Activated CD4-positive, alpha-beta memory T cell treated with anti-CD3 and anti-CD28 coated beads, Interleukin-2, amount 10 ng/mL, durations not matched to agents 7 days and 5 days (primary cell): ENCODE results near the gene GPX4. TPM values are rescaled to one million over a fixed set of nuclear protein-coding genes. Genes with fewer than 3 reads are reported as not detected.

Experiments
- CTCF ChIA-PET: fragments of 350-600 bp; sonication (Branson Sonifier 250); formaldehyde crosslinking; loops from one replicate; lab custom pipeline; 2021; ENCODE audit warnings: antibody characterized with exemption, inconsistent platforms; lab: Charles Lee
- POLR2A ChIA-PET: fragments of 350-600 bp; sonication (Branson Sonifier 250); formaldehyde crosslinking; loops from one replicate; lab custom pipeline; 2021; ENCODE audit warnings: antibody characterized with exemption; lab: Charles Lee
- DNase-seq: peaks from one replicate; pipeline ENCODE4 v3.0.0-alpha.2; 2020
- H3K27ac Mint-ChIP-seq: one replicate; pipeline ENCODE4 v1.8.0; 2021; ENCODE audit warnings: mild to moderate bottlenecking, mixed read lengths
- H3K27me3 Mint-ChIP-seq: one replicate; pipeline ENCODE4 v1.8.0; 2021; ENCODE audit warnings: mixed read lengths
- H3K36me3 Mint-ChIP-seq: one replicate; pipeline ENCODE4 v1.8.0; 2021; ENCODE audit warnings: low read depth, mixed read lengths
- H3K4me1 Mint-ChIP-seq: one replicate; pipeline ENCODE4 v1.8.0; 2021; ENCODE audit warnings: mixed read lengths
- H3K4me3 Mint-ChIP-seq: one replicate; pipeline ENCODE4 v1.8.0; 2021; ENCODE audit warnings: mild to moderate bottlenecking, mixed read lengths
- H3K9me3 Mint-ChIP-seq: one replicate; pipeline ENCODE4 v1.8.0; 2021; ENCODE audit warnings: mixed read lengths
- total RNA-seq, 2 experiments: library from RNA; stranded (reverse); gene quantifications; one replicate each; pipeline ENCODE4 v1.2.3, GENCODE V29; 2021

The GPX4 gene
- total RNA-seq, 2 experiments from 2014 or later: 141 to 148 TPM

DNA sequence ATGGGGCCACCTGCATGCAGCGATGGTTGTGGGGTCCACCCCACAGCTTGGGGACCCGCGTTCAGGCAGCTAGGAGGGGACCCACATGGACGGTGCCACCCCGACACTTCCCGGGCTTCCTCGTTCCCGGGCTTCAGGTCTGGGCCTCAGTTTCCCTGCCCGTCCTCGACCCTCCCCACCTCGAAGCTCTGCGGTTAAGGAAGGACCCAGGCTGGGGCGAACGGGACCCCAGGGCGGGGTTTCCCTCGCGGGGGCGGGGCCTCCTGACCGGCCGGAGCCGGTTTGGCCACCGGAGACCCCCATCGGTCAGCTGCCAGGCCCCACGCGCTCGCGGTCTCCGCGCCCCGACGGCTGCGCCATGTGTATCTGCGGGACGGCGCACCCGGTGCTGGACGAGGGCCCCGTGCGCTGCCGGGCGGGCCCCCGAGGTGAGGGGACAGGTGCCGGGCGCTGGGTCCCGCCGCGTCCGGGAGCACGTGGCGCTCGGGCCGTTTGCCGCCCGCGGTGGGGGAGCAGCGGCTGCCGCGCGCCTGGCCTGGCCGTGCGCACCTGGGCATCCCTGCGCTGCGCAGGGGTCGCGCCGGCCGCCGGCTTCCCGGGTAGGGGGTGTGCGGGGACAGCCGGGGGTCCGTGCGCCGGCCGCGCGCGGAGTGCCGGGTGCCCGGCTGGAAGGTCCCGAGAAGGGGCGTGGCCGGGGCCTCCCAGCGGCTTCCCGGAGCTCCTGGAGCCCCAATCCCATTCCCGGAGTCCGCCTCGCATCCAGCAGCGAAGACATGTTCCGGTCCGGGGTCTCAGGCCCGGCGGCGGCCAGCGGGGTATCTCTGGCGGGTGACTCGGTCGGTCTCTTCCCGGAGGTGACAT lies 32.6 kb upstream of the GPX4 start:
- Mint-ChIP-seq H3K27me3 (no peaks in the 10 kb centered on the region), H3K36me3 (peaks cover 59% of the 10 kb centered on the region), H3K4me1 (peaks cover 55% of the 10 kb centered on the region), H3K4me3 (peak overlapping the region; percentile 61), H3K9me3 (no peaks in the 10 kb centered on the region), H3K27ac (peak overlapping the region; percentile 71)
- DNase-seq: no peak
- CTCF ChIA-PET: no interaction called here
- POLR2A ChIA-PET: interaction anchor here (0.7 to 13.7 kb wide), 5 partner anchors 8 to 43 kb away, joined by 3 to 186 read pairs (median 3); partner anchors contain the start of gene POLR2E

DNA sequence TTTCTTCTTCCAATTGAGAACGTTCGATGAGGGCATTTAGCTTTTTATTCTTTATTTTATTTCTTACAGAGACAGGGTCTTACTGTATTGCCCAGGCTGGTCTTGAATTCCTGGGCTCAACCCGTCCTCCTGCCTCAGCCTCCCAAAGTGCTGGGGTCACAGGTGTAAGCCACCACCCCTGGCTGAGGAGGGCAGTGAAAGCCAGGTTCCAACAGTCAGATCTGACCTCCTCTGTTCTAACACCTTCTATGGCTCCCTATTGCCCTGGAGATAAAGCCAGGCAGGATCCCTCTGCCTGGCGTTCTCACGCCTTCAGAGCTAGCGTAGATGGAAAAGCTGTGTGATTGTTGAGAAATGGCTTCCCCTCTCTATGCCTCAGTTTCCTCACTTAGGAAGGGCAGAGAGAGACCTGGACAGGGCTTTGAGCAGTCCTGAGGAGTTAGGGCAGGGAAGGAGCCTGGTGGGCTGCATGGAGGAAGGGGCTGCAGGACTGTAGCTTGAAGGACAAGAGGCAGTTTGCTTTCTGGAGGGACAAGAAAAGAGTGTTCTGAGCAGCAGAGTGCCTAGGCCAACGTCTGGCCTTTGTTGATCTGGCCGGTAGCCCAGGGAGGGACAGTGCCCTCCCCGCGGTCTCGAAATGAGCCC lies 31.3 kb upstream of the GPX4 start:
- POLR2A ChIA-PET: interaction anchor here (0.7 to 13.7 kb wide), 7 partner anchors 14 to 197 kb away, joined by 3 to 186 read pairs (median 6); partner anchors contain the start of genes ABCA7, CIRBP, RNU6-2 and TMEM259
- CTCF ChIA-PET: no interaction called here
- H3K4me1 Mint-ChIP-seq: peaks cover 58% of the 10 kb centered on the region

DNA sequence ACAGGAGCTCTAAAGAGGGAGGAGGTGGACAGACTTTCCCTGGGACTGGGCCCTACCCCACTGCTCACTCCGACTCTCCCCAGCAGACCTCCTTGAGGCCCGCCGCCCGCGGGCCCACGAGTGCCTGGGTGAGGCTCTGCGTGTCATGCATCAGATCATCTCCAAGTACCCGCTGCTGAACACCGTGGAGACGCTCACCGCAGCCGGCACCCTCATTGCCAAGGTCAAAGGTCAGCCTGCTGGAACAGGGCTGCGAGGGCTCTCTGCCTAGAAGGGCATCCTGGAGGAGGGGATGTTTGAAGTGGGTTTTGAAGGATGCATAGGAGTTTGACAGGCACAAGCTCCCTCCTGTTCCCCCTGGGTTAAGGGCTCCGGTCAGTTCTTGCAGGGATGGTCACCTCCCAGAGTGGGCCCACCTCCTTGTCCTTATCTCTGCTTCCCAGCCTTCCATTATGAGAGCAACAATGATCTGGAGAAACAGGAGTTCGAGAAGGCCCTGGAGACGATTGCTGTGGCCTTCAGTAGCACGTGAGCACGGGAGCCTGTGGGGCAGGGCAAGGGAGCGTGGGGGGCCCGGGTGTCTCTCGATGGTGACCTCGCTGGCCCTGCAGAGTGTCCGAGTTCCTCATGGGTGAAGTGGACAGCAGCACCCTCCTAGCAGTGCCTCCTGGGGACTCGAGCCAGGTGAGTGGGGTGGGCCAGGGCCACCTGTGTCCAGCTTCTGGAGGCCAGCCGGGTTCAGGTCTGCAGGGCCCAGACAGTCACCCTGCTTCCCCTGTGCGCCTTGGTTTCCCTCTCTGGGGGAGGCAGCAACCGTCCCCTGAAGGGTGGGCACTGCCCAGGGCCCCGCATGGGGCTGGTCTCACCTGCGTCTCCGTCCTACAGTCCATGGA lies 30.5 kb upstream of the GPX4 start:
- Mint-ChIP-seq H3K9me3 (no peaks in the 10 kb centered on the region), H3K27ac (peak overlapping the region; percentile 67), H3K4me3 (peak overlapping the region; percentile 52), H3K36me3 (peaks cover 75% of the 10 kb centered on the region), H3K4me1 (peaks cover 65% of the 10 kb centered on the region), H3K27me3 (no peaks in the 10 kb centered on the region)
- ChIA-PET POLR2A (interaction anchor here (0.9 to 15.0 kb wide), 7 partner anchors 14 to 196 kb away, joined by 3 to 186 read pairs (median 10); partner anchors contain the start of genes ABCA7, CIRBP, POLR2E and RNU6-2), CTCF (interaction anchor here (4.9 kb wide), 1 partner anchor 8 kb away, joined by 56 read pairs; the partner anchor contains the start of gene ARHGAP45)
- no peak for DNase-seq

More for the DNA sequence above, 31.3 kb upstream of the GPX4 start:
- H3K36me3 Mint-ChIP-seq: peaks cover 69% of the 10 kb centered on the region
- H3K4me3 Mint-ChIP-seq: no peak overlapping the region
- H3K27ac Mint-ChIP-seq: peak overlapping the region; percentile 71
- H3K9me3 Mint-ChIP-seq: no peaks in the 10 kb centered on the region
- no peaks in the 10 kb centered on the region for H3K27me3 Mint-ChIP-seq
- DNase-seq: no peak

DNA sequence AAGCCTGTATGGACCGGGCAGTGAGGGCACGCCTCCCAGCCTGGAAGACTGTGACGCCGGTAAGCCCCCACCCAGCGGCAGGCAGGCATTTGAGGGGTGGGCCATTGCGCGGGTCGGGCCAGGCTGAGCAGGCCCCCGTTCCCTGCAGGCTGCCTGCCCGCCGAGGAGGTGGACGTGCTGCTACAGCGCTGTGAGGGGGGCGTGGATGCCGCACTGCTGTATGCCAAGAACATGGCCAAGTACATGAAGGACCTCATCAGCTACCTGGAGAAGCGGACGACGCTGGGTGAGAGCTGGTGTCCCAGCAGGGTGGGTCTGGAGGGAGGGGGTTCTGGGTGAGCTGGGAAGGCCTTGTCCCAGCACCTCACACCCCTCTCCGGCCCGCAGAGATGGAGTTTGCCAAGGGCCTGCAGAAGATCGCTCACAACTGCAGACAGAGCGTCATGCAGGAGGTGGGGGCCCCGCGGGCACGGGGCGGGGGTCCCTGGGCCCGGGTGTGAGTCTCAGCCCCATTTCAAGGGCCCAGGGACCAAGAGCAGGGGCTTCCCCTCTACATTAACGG lies 29.8 kb upstream of the GPX4 start:
- ChIA-PET POLR2A (interaction anchor here (0.7 to 17.5 kb wide), 11 partner anchors 7 to 195 kb away, joined by 3 to 334 read pairs (median 12); partner anchors contain the start of genes ABCA7, ARHGAP45, CIRBP and CNN2), CTCF (interaction anchor here (0.7 to 4.9 kb wide), 7 partner anchors 8 to 192 kb away, joined by 3 to 56 read pairs (median 3); partner anchors contain the start of genes ARHGAP45 and RNU6-2)
- peaks cover 64% of the 10 kb centered on the region for H3K4me1 Mint-ChIP-seq
- H3K36me3 Mint-ChIP-seq: peaks cover 76% of the 10 kb centered on the region
- no peak for DNase-seq
- H3K4me3 Mint-ChIP-seq: peak overlapping the region; percentile 52
- H3K9me3 Mint-ChIP-seq: no peaks in the 10 kb centered on the region
- no peaks in the 10 kb centered on the region for H3K27me3 Mint-ChIP-seq
- peak overlapping the region; percentile 64 for H3K27ac Mint-ChIP-seq

- H3K4me3 Mint-ChIP-seq: peak overlapping the region; percentile 59
- H3K4me1 Mint-ChIP-seq: peaks cover 64% of the 10 kb centered on the region
- H3K27me3 Mint-ChIP-seq: no peaks in the 10 kb centered on the region
- no peaks in the 10 kb centered on the region for H3K9me3 Mint-ChIP-seq
- H3K36me3 Mint-ChIP-seq: peaks cover 74% of the 10 kb centered on the region
- H3K27ac Mint-ChIP-seq: peak overlapping the region; percentile 93
- ChIA-PET POLR2A (interaction anchor here (0.7 to 17.5 kb wide), 13 partner anchors 8 to 194 kb away, joined by 3 to 334 read pairs (median 10); partner anchors contain the start of genes ABCA7, ARHGAP45, CIRBP and CNN2), CTCF (interaction anchor here (0.7 to 4.9 kb wide), 10 partner anchors 9 to 192 kb away, joined by 3 to 56 read pairs (median 3); partner anchors contain the start of genes ARHGAP45 and RNU6-2)
- DNase-seq: peak; percentile 91
These were observed 29.1 kb upstream of the GPX4 start for GRCh38 chr19:1074544-1075283.

GRCh38 chr19:1076046-1076386 lies 27.8 kb upstream of the GPX4 start:
- H3K4me3 Mint-ChIP-seq: peak overlapping the region; percentile 59
- H3K9me3 Mint-ChIP-seq: no peaks in the 10 kb centered on the region
- no peaks in the 10 kb centered on the region for H3K27me3 Mint-ChIP-seq
- ChIA-PET CTCF (interaction anchor here (1.1 to 4.9 kb wide), 2 partner anchors 10 to 49 kb away, joined by 5 to 56 read pairs; partner anchors contain the start of gene ARHGAP45), POLR2A (interaction anchor here (0.6 to 17.5 kb wide), 11 partner anchors 9 to 171 kb away, joined by 3 to 334 read pairs (median 8); partner anchors contain the start of genes ABCA7, ARHGAP45, CNN2 and POLR2E)
- peaks cover 71% of the 10 kb centered on the region for H3K4me1 Mint-ChIP-seq
- no peak for DNase-seq
- H3K36me3 Mint-ChIP-seq: peaks cover 77% of the 10 kb centered on the region
- peak overlapping the region; percentile 93 for H3K27ac Mint-ChIP-seq

DNA sequence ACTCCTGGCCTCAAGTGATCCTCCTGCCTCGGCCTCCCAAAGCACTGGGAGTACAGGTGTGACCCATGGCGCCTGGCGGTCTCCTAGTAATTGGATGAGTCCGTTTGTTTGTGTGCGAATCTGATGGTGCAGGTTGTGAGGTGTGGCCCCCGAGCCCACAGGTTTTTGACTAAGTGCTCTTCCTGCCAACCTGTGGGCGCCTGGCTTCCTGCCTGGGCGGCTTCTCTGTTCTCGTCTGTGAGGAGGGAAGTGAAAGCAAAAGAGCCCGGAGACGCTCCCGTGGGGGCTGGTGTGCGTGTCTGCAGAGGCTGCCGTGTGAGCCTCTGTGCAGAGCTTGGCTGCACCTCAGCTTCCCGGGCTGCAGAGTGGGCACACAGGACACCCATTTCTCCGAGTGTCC lies 26.8 kb upstream of the GPX4 start:
- Mint-ChIP-seq H3K4me1 (peaks cover 74% of the 10 kb centered on the region), H3K4me3 (peak overlapping the region; percentile 80), H3K36me3 (peaks cover 80% of the 10 kb centered on the region), H3K9me3 (no peaks in the 10 kb centered on the region), H3K27ac (peak overlapping the region; percentile 93), H3K27me3 (no peaks in the 10 kb centered on the region)
- DNase-seq: peak; percentile 96
- ChIA-PET POLR2A (interaction anchor here (0.7 to 17.5 kb wide), 15 partner anchors 10 to 192 kb away, joined by 3 to 334 read pairs (median 6); partner anchors contain the start of genes ABCA7, ARHGAP45, CIRBP and CNN2), CTCF (interaction anchor here (0.6 to 4.9 kb wide), 7 partner anchors 11 to 203 kb away, joined by 3 to 56 read pairs (median 4); partner anchors contain the start of genes ARHGAP45, POLR2E and SBNO2)

DNA sequence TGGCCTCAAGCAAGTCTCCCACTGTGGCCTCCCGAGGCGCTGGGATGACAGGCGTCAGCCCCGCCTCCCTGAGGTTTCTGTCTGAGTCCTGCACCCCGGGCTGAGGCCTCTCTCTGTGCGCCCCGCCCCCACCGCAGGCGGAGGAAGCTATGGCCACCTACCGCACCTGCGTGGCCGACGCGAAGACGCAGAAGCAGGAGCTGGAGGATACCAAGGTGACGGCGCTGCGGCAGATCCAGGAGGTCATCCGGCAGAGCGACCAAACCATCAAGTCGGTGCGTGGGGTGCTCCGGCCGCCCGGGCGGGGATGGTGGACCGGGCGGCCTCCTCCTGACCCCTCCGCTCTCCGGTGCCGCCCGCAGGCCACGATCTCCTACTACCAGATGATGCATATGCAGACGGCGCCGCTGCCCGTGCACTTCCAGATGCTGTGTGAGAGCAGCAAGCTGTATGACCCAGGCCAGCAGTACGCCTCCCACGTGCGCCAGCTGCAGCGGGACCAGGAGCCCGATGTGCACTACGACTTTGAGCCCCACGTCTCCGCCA lies 24.2 kb upstream of the GPX4 start:
- Mint-ChIP-seq H3K9me3 (no peaks in the 10 kb centered on the region), H3K27me3 (no peaks in the 10 kb centered on the region), H3K4me1 (peaks cover 66% of the 10 kb centered on the region), H3K36me3 (peaks cover 79% of the 10 kb centered on the region), H3K27ac (peak overlapping the region; percentile 93), H3K4me3 (peak overlapping the region; percentile 80)
- CTCF ChIA-PET: interaction anchor here (0.8 to 2.1 kb wide), 6 partner anchors 9 to 75 kb away, joined by 3 to 12 read pairs (median 4); partner anchors contain the start of gene ARHGAP45
- POLR2A ChIA-PET: interaction anchor here (1.1 to 17.5 kb wide), 13 partner anchors 7 to 190 kb away, joined by 3 to 334 read pairs (median 9); partner anchors contain the start of genes ABCA7, ARHGAP45, CNN2 and GPX4
- peak; percentile 89 for DNase-seq

DNA sequence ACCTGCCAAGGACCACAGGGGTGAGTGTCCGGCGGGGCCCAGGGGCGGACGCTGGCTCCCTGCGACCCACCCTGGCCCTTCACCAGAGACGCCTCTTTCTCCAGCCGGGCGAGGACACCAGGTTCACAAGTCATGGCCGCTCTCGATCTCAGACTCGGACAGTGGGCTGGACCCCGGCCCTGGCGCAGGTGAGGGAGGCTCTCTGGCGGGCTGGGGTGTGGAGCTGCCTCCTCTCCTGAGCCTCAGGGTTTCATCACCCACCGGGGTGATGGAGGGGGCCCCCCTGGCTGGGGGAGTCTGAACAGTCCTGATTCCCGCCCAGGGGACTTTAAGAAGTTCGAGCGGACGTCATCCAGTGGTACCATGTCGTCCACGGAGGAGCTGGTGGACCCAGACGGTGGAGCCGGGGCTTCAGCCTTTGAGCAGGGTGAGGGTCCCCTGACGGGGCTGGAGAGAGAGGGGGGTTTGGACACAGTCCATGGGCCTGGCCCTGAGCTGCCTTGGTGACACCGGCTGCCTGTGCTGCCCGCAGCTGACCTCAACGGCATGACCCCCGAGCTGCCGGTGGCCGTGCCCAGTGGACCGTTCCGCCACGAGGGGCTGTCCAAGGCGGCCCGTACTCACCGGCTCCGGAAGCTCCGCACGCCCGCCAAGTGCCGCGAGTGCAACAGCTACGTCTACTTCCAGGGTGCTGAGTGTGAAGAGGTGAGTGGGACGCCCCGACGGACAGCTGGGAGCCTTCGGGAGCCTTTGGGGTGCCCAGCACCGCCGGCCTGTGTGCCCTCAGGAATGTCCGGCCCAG lies 23.2 kb upstream of the GPX4 start:
- DNase-seq: no peak
- CTCF ChIA-PET: interaction anchor here (0.8 to 2.1 kb wide), 6 partner anchors 8 to 52 kb away, joined by 3 to 12 read pairs (median 4); partner anchors contain the start of gene ARHGAP45
- peak overlapping the region; percentile 54 for H3K27ac Mint-ChIP-seq
- H3K4me1 Mint-ChIP-seq: peaks cover 70% of the 10 kb centered on the region
- H3K4me3 Mint-ChIP-seq: no peak overlapping the region
- no peaks in the 10 kb centered on the region for H3K27me3 Mint-ChIP-seq
- H3K9me3 Mint-ChIP-seq: no peaks in the 10 kb centered on the region
- POLR2A ChIA-PET: interaction anchor here (0.6 to 17.5 kb wide), 12 partner anchors 6 to 189 kb away, joined by 3 to 334 read pairs (median 12); partner anchors contain the start of genes ARHGAP45, CNN2, GPX4 and POLR2E
- H3K36me3 Mint-ChIP-seq: peaks cover 84% of the 10 kb centered on the region
